GM18951 (cell line): ENCODE measurements around the gene VIPR2.
"Not testable (repeated sequence)": the region's sequence is repeated elsewhere in the genome, so short reads cannot be mapped to it uniquely, and the experiment has no call there.

Source experiments
- POLR2A ChIP-seq: IDR thresholded peaks from 4 replicates; pipeline ENCODE4 v1.6.1; 2011; ENCODE audit warnings: mild to moderate bottlenecking; ENCODE audit not compliant: insufficient read length, insufficient read depth; ENCODE audit errors: extremely low read depth
- in situ Hi-C: fragments of 300-500 bp; cut with MboI; formaldehyde crosslinking; loops from one replicate; pipeline ENCODE4 v1.12.0; 2022; ENCODE audit warnings: low sequenced_read_pairs, mixed read lengths, inconsistent platforms; ENCODE audit not compliant: unreplicated experiment

Gene VIPR2

GRCh38 chr7:159144758-159145489 is at the start of gene VIPR2:
Gene VIPR2 (minus strand): TSS chr7:159144867. CDS start chr7:159144771, 96 bp downstream.
- in situ Hi-C loops: no loop called here
- TF ChIP-seq POLR2A: no peak

- TF ChIP-seq POLR2A: no peak
- in situ Hi-C loops: no loop called here
Measured at GRCh38 chr7:159193543-159194090, 49.0 kb upstream of the VIPR2 start.

- TF ChIP-seq POLR2A: no peak
- in situ Hi-C loops: no loop called here
Measured at GRCh38 chr7:159192725-159193453, 48.2 kb upstream of the VIPR2 start.

- in situ Hi-C loops: no loop called here
- no peak for TF ChIP-seq POLR2A
Measured at GRCh38 chr7:159192013-159192412, 47.3 kb upstream of the VIPR2 start.

GRCh38 chr7:159191236-159191635 is 46.6 kb upstream of the VIPR2 start:
- TF ChIP-seq POLR2A: no peak
- in situ Hi-C loops: no loop called here

- no peak for TF ChIP-seq POLR2A
- in situ Hi-C loops: no loop called here
Measured at GRCh38 chr7:159188011-159188410, 43.3 kb upstream of the VIPR2 start.

GRCh38 chr7:159179241-159179640 is 34.6 kb upstream of the VIPR2 start:
- in situ Hi-C loops: no loop called here
- TF ChIP-seq POLR2A: no peak

GRCh38 chr7:159177284-159177953 is 32.8 kb upstream of the VIPR2 start:
- in situ Hi-C loops: no loop called here
- no peak for TF ChIP-seq POLR2A

- in situ Hi-C loops: no loop called here
- no peak for TF ChIP-seq POLR2A
Measured at GRCh38 chr7:159175792-159176191, 31.1 kb upstream of the VIPR2 start.

GRCh38 chr7:159175100-159175499 is 30.4 kb upstream of the VIPR2 start:
- in situ Hi-C loops: not testable (repeated sequence)

GRCh38 chr7:159172400-159172799 is 27.7 kb upstream of the VIPR2 start:
- in situ Hi-C loops: no loop called here
- no peak for TF ChIP-seq POLR2A

GRCh38 chr7:159169391-159169790 is 24.7 kb upstream of the VIPR2 start:
- in situ Hi-C loops: no loop called here
- TF ChIP-seq POLR2A: no peak

GRCh38 chr7:159167139-159167538 is 22.5 kb upstream of the VIPR2 start:
- no peak for TF ChIP-seq POLR2A
- in situ Hi-C loops: no loop called here

GRCh38 chr7:159166530-159166929 is 21.9 kb upstream of the VIPR2 start:
- TF ChIP-seq POLR2A: no peak
- in situ Hi-C loops: no loop called here

GRCh38 chr7:159165352-159165751 is 20.7 kb upstream of the VIPR2 start:
- TF ChIP-seq POLR2A: no peak
- in situ Hi-C loops: no loop called here

GRCh38 chr7:159163703-159164301 is 19.1 kb upstream of the VIPR2 start:
- in situ Hi-C loops: not testable (repeated sequence)

- in situ Hi-C loops: not testable (repeated sequence)
Measured at GRCh38 chr7:159162050-159162626, 17.5 kb upstream of the VIPR2 start.
